ENCODE data around the gene PTPRN2.

PTPRN2 gene

GRCh38 chr7:157844611-157845010 is 743.0 kb downstream of the PTPRN2 start:
- no peak for DNase-seq

DNA sequence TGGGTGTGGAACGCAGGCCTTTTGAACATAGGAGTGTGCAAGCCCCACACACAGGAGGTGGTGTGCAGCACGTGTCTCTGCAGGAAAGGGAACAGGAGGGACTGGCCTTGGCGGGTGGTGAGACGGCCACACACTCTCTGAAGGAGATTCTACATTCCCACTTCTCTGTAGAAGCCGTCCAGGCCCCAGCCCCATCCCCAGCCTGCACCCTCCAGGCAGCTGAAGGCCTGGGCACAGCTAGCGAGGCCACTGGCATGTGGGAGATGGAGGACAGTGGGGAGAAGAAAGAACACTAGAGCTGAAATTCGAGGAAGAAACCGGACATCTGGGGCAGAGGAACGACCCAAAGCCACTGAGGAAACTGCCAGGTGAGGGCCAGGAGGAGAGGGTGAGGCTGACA is 743.5 kb downstream of the PTPRN2 start:
- DNase-seq: no peak

DNA sequence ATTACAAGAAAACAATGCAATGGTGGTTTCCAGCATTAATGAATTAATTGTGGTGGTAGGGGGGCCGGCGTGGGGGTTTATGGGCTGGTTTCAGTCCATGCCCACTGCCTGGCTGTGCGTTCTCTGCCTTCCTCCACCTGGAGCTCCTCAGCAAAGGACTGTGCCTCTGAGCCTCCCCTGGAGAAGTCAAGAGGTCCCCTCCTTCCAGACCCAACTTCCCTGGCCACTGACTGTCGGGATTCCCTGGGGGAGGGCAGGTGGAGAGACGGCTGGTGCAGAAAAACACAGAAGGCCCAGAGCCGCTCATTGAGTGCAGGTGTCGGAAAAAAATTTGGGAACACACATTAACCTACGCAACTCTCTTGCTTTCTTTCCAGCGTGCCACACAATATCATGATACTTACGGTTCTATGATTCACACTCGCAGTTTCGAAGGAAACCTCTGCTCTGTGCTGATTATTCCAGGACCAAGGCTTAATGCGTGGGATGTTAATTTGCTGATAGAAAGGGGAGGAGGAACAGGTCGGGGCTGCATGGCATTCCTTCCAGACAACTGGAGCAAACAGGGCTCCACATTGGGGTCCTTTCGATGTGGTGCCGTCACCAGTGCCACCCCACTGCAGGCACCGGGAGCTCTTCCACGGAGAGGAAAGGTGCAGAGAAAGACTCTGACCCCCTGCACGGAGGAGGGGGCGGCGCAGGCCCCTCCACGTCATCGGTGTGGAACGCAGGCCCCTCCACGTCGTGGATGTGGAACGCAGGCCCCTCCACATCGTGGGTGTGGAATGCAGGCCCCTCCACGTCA is 744.1 kb downstream of the PTPRN2 start:
- no peak for DNase-seq

- DNase-seq: no peak
Observed at GRCh38 chr7:157841773-157842370, 745.8 kb downstream of the PTPRN2 start.

DNA sequence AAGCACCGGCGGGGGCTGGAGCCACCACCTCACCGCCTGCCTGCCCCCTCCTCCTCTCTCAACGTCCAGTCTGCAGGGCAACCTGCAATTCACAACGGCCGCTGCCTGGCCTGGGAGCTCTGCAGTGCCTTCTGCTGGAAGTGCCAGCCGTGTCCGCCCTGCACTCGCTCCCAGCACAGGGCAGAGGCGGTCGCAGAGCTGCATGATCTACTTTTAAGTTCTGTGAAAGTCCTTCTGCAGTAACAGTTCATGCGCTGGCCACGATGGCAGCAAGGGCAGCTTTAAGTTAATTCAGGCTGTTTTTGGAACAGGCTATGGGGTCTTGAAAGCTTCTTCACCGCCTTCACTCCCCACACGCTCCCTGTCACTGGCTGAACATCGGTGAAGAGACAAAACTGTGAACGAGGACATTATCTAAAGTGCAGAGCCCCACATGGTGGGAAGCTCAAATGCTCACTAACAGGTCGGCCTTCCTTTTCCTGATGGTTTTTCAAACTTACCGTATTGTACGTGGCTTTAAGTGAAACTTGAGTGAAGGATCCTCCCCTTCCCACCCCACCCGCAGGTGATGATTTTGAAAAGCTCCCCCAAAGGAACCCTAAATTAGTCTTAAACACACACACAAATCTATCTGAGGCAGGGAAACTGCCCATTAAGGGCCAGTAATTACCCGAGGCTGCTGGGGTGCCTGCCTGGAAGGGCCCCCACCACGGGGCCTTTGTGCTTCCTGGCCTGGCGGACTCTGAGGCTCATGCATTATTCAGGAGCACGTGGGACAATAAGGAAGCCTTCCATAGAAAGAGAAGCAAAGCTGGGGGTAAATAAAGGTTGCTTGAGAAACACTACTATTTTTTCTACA is 746.5 kb downstream of the PTPRN2 start:
- DNase-seq: no peak

DNA sequence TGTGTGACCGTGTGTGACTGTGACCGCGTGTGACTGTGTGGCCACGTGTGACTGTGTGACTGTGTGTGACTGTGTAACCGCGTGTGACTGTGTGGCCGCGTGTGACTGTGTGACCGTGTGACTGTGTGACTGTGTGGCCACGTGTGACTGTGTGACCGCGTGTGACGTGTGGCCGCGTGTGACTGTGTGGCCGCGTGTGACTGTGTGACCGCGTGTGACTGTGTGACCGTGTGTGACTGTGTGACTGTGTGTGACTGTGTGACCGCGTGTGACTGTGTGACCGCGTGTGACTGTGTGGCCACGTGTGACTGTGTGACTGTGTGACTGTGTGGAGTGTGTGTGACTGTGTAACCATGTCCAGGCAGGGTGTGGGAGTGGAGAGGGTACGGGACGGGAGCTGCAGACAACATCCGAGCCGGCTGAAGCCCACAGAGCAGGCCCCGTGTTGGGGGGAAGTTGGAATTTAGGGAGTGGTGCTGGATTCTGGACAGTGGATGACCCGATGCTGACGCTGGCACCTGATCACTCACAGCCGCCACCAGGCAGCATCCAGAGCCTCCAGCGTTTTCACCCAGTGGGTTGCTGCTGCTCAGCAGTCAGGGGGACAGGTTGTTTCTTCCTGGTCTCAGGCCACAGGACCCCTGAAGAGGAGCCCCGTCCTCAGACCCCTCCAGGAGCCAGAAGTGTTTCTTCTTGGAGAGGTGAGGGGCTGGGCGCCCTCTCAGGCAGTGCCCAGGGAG is 747.3 kb downstream of the PTPRN2 start:
- no peak for DNase-seq

- DNase-seq: no peak
Observed at GRCh38 chr7:157839672-157840167, 747.9 kb downstream of the PTPRN2 start.

DNA sequence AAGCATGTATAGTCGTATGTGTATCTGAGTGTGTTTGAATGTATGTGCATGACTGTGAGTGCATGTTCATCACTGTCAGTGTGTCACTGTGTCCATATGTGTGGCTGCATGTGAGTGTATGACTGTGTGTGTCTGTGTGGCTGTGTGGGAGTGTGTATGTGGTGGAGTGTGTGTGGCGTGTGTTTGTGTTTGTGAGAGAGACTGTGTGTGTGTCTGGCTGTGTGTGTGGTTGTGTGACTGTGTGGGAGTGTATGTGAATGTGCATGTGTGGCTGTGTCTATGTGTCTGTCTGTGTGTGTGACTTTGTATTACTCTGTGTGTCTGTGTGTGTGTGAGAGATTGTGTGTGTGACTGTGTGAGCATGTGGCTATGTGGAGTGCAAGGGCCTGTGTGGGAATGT is 748.4 kb downstream of the PTPRN2 start:
- DNase-seq: no peak

- DNase-seq: no peak
Observed at GRCh38 chr7:157837561-157837960, 750.1 kb downstream of the PTPRN2 start.

DNA sequence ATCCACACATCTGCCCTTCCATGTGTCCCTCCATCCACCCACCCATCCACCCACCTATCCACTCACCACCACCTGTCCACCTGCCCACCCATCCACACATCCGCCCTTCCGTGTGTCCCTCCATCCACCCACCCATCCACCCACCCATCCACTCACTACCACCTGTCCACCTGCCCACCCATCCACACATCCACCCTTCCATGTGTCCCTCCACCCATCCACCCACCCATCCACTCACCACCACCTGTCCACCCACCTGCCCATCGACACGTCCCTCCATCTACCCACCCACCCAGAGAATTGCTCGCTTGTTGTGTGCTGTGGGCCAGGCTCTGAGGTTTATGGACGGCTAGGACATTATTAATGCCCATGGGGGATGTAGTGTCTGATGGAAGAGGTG is 750.6 kb downstream of the PTPRN2 start:
- no peak for DNase-seq

- DNase-seq: no peak
Observed at GRCh38 chr7:157834501-157835163, 753.0 kb downstream of the PTPRN2 start.

GRCh38 chr7:157832866-157833607 is 754.6 kb downstream of the PTPRN2 start:
- DNase-seq: no peak

DNA sequence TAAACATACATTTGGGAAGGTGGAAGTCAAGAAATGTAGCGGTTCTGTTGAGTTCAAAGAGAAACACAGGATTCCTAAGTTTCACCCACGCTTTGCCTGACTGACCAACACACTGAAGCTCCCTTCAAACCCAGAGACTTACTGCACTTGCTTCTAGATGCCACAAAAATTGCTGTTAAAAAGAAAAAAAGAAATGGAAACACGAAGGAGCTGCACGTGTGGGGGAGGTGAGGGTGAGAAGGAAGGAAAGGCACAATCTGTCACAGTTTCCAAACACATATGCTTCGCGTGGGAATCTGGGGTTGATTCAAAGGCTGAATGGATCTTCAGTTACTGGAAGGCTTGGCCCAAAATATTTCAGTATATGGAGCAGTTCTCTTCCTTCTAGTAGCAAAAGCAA is 755.2 kb downstream of the PTPRN2 start:
- no peak for DNase-seq

DNA sequence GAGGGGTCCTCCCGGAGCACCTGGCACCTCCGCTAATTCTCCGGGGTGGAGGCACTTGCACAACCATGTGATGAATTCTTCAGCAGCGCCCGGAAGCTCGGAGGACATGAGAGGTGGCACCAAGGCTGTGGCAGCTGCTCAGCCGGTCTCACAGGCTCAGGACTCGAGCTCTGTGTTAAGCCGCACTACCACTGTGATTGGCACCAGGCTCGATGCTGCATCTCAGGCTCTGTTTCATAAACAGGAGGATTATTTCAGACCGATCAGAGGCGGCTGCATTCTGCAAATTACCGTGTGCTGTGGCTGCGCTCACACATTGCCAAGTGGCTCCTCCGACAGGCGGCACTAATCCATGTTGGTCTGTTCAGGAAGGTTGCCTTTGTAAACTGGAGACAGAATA is 755.6 kb downstream of the PTPRN2 start:
- DNase-seq: no peak

GRCh38 chr7:157831143-157831905 is 756.3 kb downstream of the PTPRN2 start:
- DNase-seq: no peak

DNA sequence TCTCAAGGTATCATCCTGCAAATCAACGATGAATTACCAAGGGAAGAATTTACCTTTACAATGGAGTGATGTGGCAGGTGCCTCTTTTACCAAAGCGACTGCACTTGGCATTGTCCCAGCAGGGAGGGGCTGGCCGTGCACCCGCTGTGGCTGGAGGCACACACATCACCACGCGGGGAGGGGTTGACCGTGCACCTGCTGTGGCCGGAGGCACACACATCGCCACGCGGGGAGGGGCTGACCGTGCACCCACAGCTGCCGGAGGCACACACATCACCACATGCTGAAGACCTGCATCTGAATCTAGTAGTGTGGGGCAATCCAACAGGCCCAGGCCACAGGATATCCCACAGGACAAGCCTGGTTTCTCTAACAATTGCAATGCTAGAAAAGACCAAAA is 757.3 kb downstream of the PTPRN2 start:
- DNase-seq: no peak

- no peak for DNase-seq
Observed at GRCh38 chr7:157829491-157829890, 758.1 kb downstream of the PTPRN2 start.

GRCh38 chr7:157828881-157829280 is 758.7 kb downstream of the PTPRN2 start:
- no peak for DNase-seq

DNA sequence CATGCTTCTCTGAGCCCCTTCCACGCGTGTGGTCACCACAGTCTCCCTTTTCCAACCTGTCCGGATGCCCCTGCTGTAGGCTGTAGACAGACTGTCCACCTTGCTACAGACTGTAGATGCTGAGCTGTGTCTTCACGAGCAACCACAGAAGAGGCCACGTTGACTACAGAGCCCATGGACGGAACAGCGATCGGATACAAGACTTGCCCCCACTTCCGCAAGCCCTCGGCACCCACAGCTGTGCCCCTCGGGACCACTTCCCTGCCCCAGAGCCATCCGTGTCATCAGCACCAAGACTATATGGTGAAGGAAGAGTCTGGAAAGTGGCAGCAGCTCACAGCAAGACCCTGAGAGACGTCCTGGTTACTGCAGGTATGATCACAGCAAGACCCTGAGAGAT is 759.4 kb downstream of the PTPRN2 start:
- no peak for DNase-seq

DNA sequence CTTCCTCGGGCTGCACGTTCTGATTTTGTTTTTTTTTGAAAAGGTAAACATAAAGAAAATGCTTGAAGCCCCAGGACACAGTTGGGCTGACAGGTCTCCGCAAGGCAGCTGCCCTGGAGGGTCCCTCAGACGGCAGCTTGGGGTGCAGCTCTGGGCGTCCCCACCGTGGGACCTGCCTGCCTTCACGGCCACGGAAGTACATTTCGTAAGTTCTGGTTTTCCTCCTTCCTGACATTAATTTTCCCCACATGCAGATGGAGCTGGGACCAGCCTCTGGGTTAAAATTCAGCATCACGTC is 759.8 kb downstream of the PTPRN2 start:
- no peak for DNase-seq
